Adrenal gland (tissue), 12 donors: ENCODE measurements around the gene CNOT6. TPM values are rescaled to one million over a fixed set of nuclear protein-coding genes. Genes with fewer than 3 reads are reported as not detected.

Source experiments
- DNase-seq, 7 donors: peaks; one replicate each; pipeline ENCODE4 v3.0.0-alpha.2; 2019 to 2020
- H3K27ac ChIP-seq, 5 donors: fragments of 200-600 bp; sonication (generic) in 4 of 5; 1 replicate in 3 of 5; 2 replicates in 2 of 5; pipeline versions ENCODE4 v1.5.1 to v1.8.0; 2016 to 2020; ENCODE audit warnings: mild to moderate bottlenecking in 1 of 5
- H3K27me3 ChIP-seq: fragments of 200-600 bp; 2 replicates; pipeline ENCODE4 v1.8.0; 2021
- H3K36me3 ChIP-seq, 2 donors: fragments of 200-600 bp; replicated peaks in 1 of 2; 1 replicate in 1 of 2; 2 replicates in 1 of 2; pipeline versions ENCODE4 v1.5.1 to v1.8.0; 2018 to 2022
- H3K4me1 ChIP-seq, 2 donors: fragments of 200-600 bp; replicated peaks in 1 of 2; 1 replicate in 1 of 2; 2 replicates in 1 of 2; pipeline versions ENCODE4 v1.5.1 to v1.8.0; 2018 to 2021
- H3K4me3 ChIP-seq, 4 donors: fragments of 200-600 bp; sonication (generic) in 3 of 4; one replicate each; pipeline ENCODE4 v1.5.1; 2016 to 2018
- H3K9me3 ChIP-seq, 3 donors: fragments of 200-600 bp; sonication (generic) in 1 of 3; replicated peaks in 1 of 3; 1 replicate in 2 of 3; 2 replicates in 1 of 3; pipeline versions ENCODE4 v1.5.1 to v1.8.0; 2016 to 2021
- CTCF ChIP-seq, 6 experiments: fragments of 450-650 bp in 4 of 6; fragments of 200-600 bp in 2 of 6; sonication (generic) in 1 of 6; IDR thresholded peaks; 1 replicate in 5 of 6; 2 replicates in 1 of 6; pipeline versions ENCODE4 v1.5.1 to v1.8.0; 2016 to 2021; ENCODE audit warnings: antibody characterized with exemption in 6 of 6, mild to moderate bottlenecking in 2 of 6, moderate library complexity in 1 of 6
- POLR2A ChIP-seq, 2 donors: fragments of 450-650 bp; IDR thresholded peaks; one replicate each; pipeline ENCODE4 v1.6.1; 2017; ENCODE audit warnings: antibody characterized with exemption in 2 of 2, mild to moderate bottlenecking in 2 of 2, moderate library complexity in 1 of 2
- WGBS, 4 donors: extraction: QIAGEN DNeasy Blood & Tissue Kit in 2 of 4; methylation state at CpG; one replicate each; pipeline versions ENCODE4 v1.1.5 to v1.1.7; 2013 to 2017; 5-methylcytosine and 5-hydroxymethylcytosine counted together
- intact Hi-C, 2 donors: fragments of 100-400 bp; cut with DNase I; formaldehyde crosslinking; loops; one replicate each; pipeline versions ENCODE4 v1.14.1 to v1.15.0; 2022 to 2023
- polyA plus RNA-seq, 3 donors: library from polyadenylated mRNA; stranded (reverse); fragments of 200-250 nt in 2 of 3; fragments of 350-450 nt in 1 of 3; fragmentation: Illumina TruSeq in 1 of 3; extraction: RNeasy Lipid Tissue Mini Kit (QIAGEN cat#74804) in 1 of 3; gene quantifications; one replicate each; pipeline ENCODE4 v1.2.3, GENCODE V29; 2013 to 2014
- total RNA-seq, 9 donors: library from RNA; depleted of rRNA in 4 of 9; stranded (reverse); fragments of >200 nt in 4 of 9; fragments of 120-200 nt in 1 of 9; fragmentation: NEBNext Ultra II Directional in 1 of 9; extraction: Animal tissue kit (Norgen Biotek cat#: 25700) in 1 of 9; gene quantifications; one replicate each; pipeline versions ENCODE4 v1.1.0 to v1.2.4, GENCODE V29; 2013 to 2023
- donor health status: healthy with polysubstance abuse.
- donor health status: Bipolar disorder and iron deficiency.
- donor health status: DM: yes; HTN: yes; CAD: no.
- donor health status: DM: no; HTN: no; CAD: no.
- donor health status: DM: no; HTN: no; CAD: no.
- donor health status: DM: yes; HTN: yes; CAD: no.

The CNOT6 gene
- total and polyA plus RNA-seq, 12 donors = 4.4 to 19.9 (median 11.5) TPM

GRCh38 chr5:180599590-180599914 is 105.4 kb downstream of the CNOT6 start:
- intact Hi-C loops = loop anchor here in 1 of 2 donors (10.0 kb wide), 1 partner anchor 115 kb away; no protein-coding TSS in a partner anchor
- Histone ChIP-seq H3K27ac (no peak overlapping the region), H3K27me3 (no peaks in the 10 kb centered on the region), H3K4me3 (no peak overlapping the region), H3K9me3 (no peaks in the 10 kb centered on the region), H3K4me1 (no peaks in the 10 kb centered on the region), H3K36me3 (no peaks in the 10 kb centered on the region)
- TF ChIP-seq POLR2A (IDR thresholded peaks at IDR 0.05) (no peak), CTCF (IDR thresholded peaks at IDR 0.05) (no peak)
- 88 to 91% (median 89%) methylated on average over 4 to 6 of the region's 6 CpGs for WGBS, 4 donors
- no peak for DNase-seq

- intact Hi-C loops = loop anchor here in 1 of 2 donors (10.0 kb wide), 2 partner anchors 115 to 305 kb away; partner anchors contain the start of gene MAPK9
- WGBS, 4 donors = 72 to 77% (median 75%) methylated on average over 16 of the region's 16 CpGs
- Histone ChIP-seq H3K9me3 (no peaks in the 10 kb centered on the region), H3K4me1 (no peaks in the 10 kb centered on the region), H3K27me3 (no peaks in the 10 kb centered on the region), H3K27ac (no peak overlapping the region), H3K36me3 (no peaks in the 10 kb centered on the region), H3K4me3 (no peak overlapping the region)
- peak in 1 of 7 donors; percentile 4 for DNase-seq
- TF ChIP-seq CTCF (IDR thresholded peaks at IDR 0.05) (no peak), POLR2A (IDR thresholded peaks at IDR 0.05) (no peak)
These were observed 105.9 kb downstream of the CNOT6 start for GRCh38 chr5:180599981-180600553.

GRCh38 chr5:180600554-180601041 is 106.4 kb downstream of the CNOT6 start:
- Histone ChIP-seq H3K36me3 (no peaks in the 10 kb centered on the region), H3K4me3 (no peak overlapping the region), H3K4me1 (no peaks in the 10 kb centered on the region), H3K27me3 (no peaks in the 10 kb centered on the region), H3K27ac (no peak overlapping the region), H3K9me3 (no peaks in the 10 kb centered on the region)
- peak in 1 of 7 donors; percentile 10 for DNase-seq
- TF ChIP-seq CTCF (IDR thresholded peaks at IDR 0.05) (no peak), POLR2A (IDR thresholded peaks at IDR 0.05) (no peak)
- WGBS, 4 donors = 80 to 94% (median 87%) methylated on average over 9 to 12 of the region's 12 CpGs
- intact Hi-C loops = loop anchor here in 1 of 2 donors (10.0 kb wide), 1 partner anchor 306 kb away; the partner anchor contains the start of gene MAPK9

GRCh38 chr5:180601591-180602480 is 107.7 kb downstream of the CNOT6 start:
- TF ChIP-seq POLR2A (IDR thresholded peaks at IDR 0.05) (no peak), CTCF (IDR thresholded peaks at IDR 0.05) (no peak)
- H3K27me3 ChIP-seq = no peaks in the 10 kb centered on the region
- intact Hi-C loops = loop anchor here in 1 of 2 donors (10.0 kb wide), 1 partner anchor 307 kb away; the partner anchor contains the start of gene MAPK9
- no peak overlapping the region for H3K27ac ChIP-seq
- no peaks in the 10 kb centered on the region for H3K36me3 ChIP-seq
- no peak overlapping the region for H3K4me3 ChIP-seq
- no peaks in the 10 kb centered on the region for H3K4me1 ChIP-seq
- 76 to 87% (median 81%) methylated on average over 8 to 36 of the region's 36 CpGs for WGBS, 4 donors
- no peaks in the 10 kb centered on the region for H3K9me3 ChIP-seq
- peak in 3 of 7 donors; percentile 7 to 11 (median 8) for DNase-seq
